ENCODE measurements around the gene KRT26. TPM values are rescaled to one million over a fixed set of nuclear protein-coding genes. Genes with fewer than 3 reads are reported as not detected.

The KRT26 gene
- total RNA-seq, 1 experiment from 2014 or later = not detected

GRCh38 chr17:40763752-40764151 lies 8.2 kb downstream of the KRT26 start:
- H3K27ac ChIP-seq (ENCODE audit: low read length) = no peak overlapping the region
- no peaks in the 10 kb centered on the region for H3K9me2 ChIP-seq (replicated peaks; ENCODE audit: low read length)
- H3K79me2 ChIP-seq (ENCODE audit: low read length) = no peaks in the 10 kb centered on the region
- H3K4me1 ChIP-seq (ENCODE audit: insufficient read depth, low read length) = no peaks in the 10 kb centered on the region
- no peak overlapping the region for H3K4me2 ChIP-seq (ENCODE audit: low read length)
- POLR2A ChIA-PET (ENCODE audit: unreplicated experiment) = no interaction called here
- no peaks in the 10 kb centered on the region for H3K27me3 ChIP-seq (ENCODE audit: low read length)
- H3K36me3 ChIP-seq (ENCODE audit: low read depth, low read length) = no peaks in the 10 kb centered on the region
- no TSS peak for BruUV-seq (replicated peaks)
- CTCF ChIA-PET = interaction anchor here (0.6 kb wide), 1 partner anchor 899 kb away, joined by 3 read pairs; no protein-coding TSS in a partner anchor
- TF ChIP-seq EZH2phosphoT487 (IDR thresholded peaks at IDR 0.05; ENCODE audit: borderline replicate concordance, low read length) = no peak
- H4K20me1 ChIP-seq (ENCODE audit: low read length) = no peaks in the 10 kb centered on the region
- no peak overlapping the region for H2AFZ ChIP-seq (ENCODE audit: low read length)
- no peak for ATAC-seq
- H3F3A ChIP-seq (ENCODE audit: low read length, unreplicated experiment) = no peaks in the 10 kb centered on the region
- H3K9ac ChIP-seq (ENCODE audit: low read length) = no peak overlapping the region
- H3K9me3 ChIP-seq (ENCODE audit: low read length) = peaks cover 9% of the 10 kb centered on the region; the same call in 1 of the 2 replicates
- no peak overlapping the region for H3K4me3 ChIP-seq (ENCODE audit: low read length)
- intact Hi-C loops (cut with micrococcal nuclease) = no loop called here
- no peak for DNase-seq

GRCh38 chr17:40760105-40761016 lies 11.6 kb downstream of the KRT26 start:
- Histone ChIP-seq H3K9me2 (replicated peaks; ENCODE audit: low read length) (no peaks in the 10 kb centered on the region), H3F3A (ENCODE audit: low read length, unreplicated experiment) (no peaks in the 10 kb centered on the region), H3K4me3 (ENCODE audit: low read length) (no peak overlapping the region), H3K79me2 (ENCODE audit: low read length) (no peaks in the 10 kb centered on the region), H2AFZ (ENCODE audit: low read length) (no peak overlapping the region), H3K9me3 (ENCODE audit: low read length) (peaks cover 9% of the 10 kb centered on the region; the same call in 1 of the 2 replicates), H3K4me1 (ENCODE audit: insufficient read depth, low read length) (no peaks in the 10 kb centered on the region), H3K4me2 (ENCODE audit: low read length) (no peak overlapping the region), H3K9ac (ENCODE audit: low read length) (no peak overlapping the region), H3K27me3 (ENCODE audit: low read length) (no peaks in the 10 kb centered on the region), H3K27ac (ENCODE audit: low read length) (no peak overlapping the region), H4K20me1 (ENCODE audit: low read length) (no peaks in the 10 kb centered on the region), H3K36me3 (ENCODE audit: low read depth, low read length) (no peaks in the 10 kb centered on the region)
- CTCF ChIA-PET = no interaction called here
- TF ChIP-seq CTCF (conservative IDR thresholded peaks at IDR 0.05; ENCODE audit: low read depth, low read length) (no peak), EZH2 (IDR thresholded peaks at IDR 0.05; ENCODE audit: low read length, unreplicated experiment) (no peak), EZH2phosphoT487 (IDR thresholded peaks at IDR 0.05; ENCODE audit: borderline replicate concordance, low read length) (no peak)
- DNase-seq (no peak), ATAC-seq (no peak)
- no TSS peak for BruUV-seq (replicated peaks)
- POLR2A ChIA-PET (ENCODE audit: unreplicated experiment) = no interaction called here
- intact Hi-C loops (cut with micrococcal nuclease) = no loop called here

GRCh38 chr17:40755231-40755630 lies 16.8 kb downstream of the KRT26 start, which contains the start of gene KRT25:
Gene KRT25 (minus strand): TSS chr17:40755331. CDS start chr17:40755271, 60 bp downstream.
- Histone ChIP-seq H3K27ac (ENCODE audit: low read length) (no peak within 1 kb of the TSS), H3K4me2 (ENCODE audit: low read length) (no peak within 1 kb of the TSS), H3K36me3 (ENCODE audit: low read depth, low read length) (no peaks in the 10 kb centered on the region), H3K9ac (ENCODE audit: low read length) (no peak within 1 kb of the TSS), H3K4me1 (ENCODE audit: insufficient read depth, low read length) (no peaks in the 10 kb centered on the region), H3K4me3 (ENCODE audit: low read length) (no peak within 1 kb of the TSS), H4K20me1 (ENCODE audit: low read length) (no peaks in the 10 kb centered on the region), H3K27me3 (ENCODE audit: low read length) (no peaks in the 10 kb centered on the region), H3K79me2 (ENCODE audit: low read length) (no peaks in the 10 kb centered on the region), H3K9me3 (ENCODE audit: low read length) (no peaks in the 10 kb centered on the region), H3F3A (ENCODE audit: low read length, unreplicated experiment) (no peaks in the 10 kb centered on the region), H2AFZ (ENCODE audit: low read length) (no peak within 1 kb of the TSS), H3K9me2 (replicated peaks; ENCODE audit: low read length) (no peaks in the 10 kb centered on the region)
- DNase-seq (no peak), ATAC-seq (no peak)
- no TSS peak for BruUV-seq (replicated peaks)
- CTCF ChIA-PET = no interaction called here
- intact Hi-C loops (cut with micrococcal nuclease) = no loop called here
- TF ChIP-seq EZH2phosphoT487 (IDR thresholded peaks at IDR 0.05; ENCODE audit: borderline replicate concordance, low read length) (no peak), CTCF (conservative IDR thresholded peaks at IDR 0.05; ENCODE audit: low read depth, low read length) (no peak), EZH2 (IDR thresholded peaks at IDR 0.05; ENCODE audit: low read length, unreplicated experiment) (no peak)
- POLR2A ChIA-PET (ENCODE audit: unreplicated experiment) = no interaction called here
